Testis (tissue), 2 donors: ENCODE data around the gene ARTN.

Experiments
- POLR2A ChIP-seq: fragments of 450-650 bp; IDR thresholded peaks from one replicate; pipeline ENCODE4 v1.6.1; 2017; ENCODE audit warnings: antibody characterized with exemption, mild to moderate bottlenecking, moderate library complexity
- TF ChIP-seq, protein P1 (sequence below), 3 experiments: fragments of 450-650 bp in 2 of 3; fragments of 200-600 bp in 1 of 3; sonication (generic) in 1 of 3; IDR thresholded peaks; one replicate each; pipeline ENCODE4 v1.5.1; 2016 to 2019; ENCODE audit warnings: antibody characterized with exemption in 3 of 3, mild to moderate bottlenecking in 2 of 3, moderate library complexity in 1 of 3

DNA sequence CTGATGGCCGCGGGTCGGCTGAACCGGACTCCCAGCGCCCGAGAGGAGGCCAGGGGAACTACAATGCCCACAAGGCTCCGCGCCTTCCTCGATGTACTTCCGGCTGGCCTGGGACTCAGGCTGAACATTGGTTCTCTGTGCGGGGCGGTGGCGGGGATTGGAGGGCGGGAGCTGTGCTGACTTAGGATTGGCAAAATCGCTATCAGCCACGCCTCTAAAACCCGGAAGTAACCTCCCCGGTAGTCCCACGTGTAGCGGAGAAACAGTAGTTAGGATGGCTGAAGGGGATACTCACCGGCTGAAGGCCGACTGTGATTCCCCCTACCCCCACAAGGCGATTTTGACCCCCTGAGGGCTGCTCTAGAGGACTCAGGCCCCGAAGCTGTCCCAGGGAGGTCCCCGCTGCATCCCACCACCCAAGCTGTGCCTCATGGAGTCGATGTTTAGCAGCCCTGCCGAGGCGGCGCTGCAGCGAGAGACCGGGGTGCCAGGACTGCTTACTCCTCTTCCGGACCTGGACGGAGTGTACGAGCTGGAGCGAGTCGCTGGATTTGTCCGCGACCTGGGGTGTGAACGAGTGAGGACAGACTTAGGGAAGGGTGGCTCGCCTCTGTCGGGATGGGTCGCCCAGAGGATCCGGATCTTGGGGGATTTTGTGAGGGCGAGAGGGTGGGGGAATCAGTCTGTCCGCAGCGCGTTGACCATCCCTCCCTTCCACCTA, 36.3 kb downstream of the ARTN start, which contains the start of gene DPH2:
- no peak for TF ChIP-seq POLR2A
- TF ChIP-seq, protein P1, sequence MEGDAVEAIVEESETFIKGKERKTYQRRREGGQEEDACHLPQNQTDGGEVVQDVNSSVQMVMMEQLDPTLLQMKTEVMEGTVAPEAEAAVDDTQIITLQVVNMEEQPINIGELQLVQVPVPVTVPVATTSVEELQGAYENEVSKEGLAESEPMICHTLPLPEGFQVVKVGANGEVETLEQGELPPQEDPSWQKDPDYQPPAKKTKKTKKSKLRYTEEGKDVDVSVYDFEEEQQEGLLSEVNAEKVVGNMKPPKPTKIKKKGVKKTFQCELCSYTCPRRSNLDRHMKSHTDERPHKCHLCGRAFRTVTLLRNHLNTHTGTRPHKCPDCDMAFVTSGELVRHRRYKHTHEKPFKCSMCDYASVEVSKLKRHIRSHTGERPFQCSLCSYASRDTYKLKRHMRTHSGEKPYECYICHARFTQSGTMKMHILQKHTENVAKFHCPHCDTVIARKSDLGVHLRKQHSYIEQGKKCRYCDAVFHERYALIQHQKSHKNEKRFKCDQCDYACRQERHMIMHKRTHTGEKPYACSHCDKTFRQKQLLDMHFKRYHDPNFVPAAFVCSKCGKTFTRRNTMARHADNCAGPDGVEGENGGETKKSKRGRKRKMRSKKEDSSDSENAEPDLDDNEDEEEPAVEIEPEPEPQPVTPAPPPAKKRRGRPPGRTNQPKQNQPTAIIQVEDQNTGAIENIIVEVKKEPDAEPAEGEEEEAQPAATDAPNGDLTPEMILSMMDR (IDR thresholded peaks at IDR 0.05) = peak in 2 of 3 experiments; percentile 12 to 23
